SKM-1 treated with dmso at 0.1 percent for 144 hours (cell line): ENCODE measurements around the gene SLC1A2.
"Not testable (repeated sequence)": the region's sequence is repeated elsewhere in the genome, so short reads cannot be mapped to it uniquely, and the experiment has no call there.

Source experiments
- DNase-seq: peaks from one replicate; lab custom pipeline; 2025; ENCODE audit not compliant: unreplicated experiment; lab: John Stamatoyannopoulos, UW

SLC1A2 gene

GRCh38 chr11:35232891-35233330, 186.4 kb downstream of the SLC1A2 start:
- no peak for DNase-seq

DNA sequence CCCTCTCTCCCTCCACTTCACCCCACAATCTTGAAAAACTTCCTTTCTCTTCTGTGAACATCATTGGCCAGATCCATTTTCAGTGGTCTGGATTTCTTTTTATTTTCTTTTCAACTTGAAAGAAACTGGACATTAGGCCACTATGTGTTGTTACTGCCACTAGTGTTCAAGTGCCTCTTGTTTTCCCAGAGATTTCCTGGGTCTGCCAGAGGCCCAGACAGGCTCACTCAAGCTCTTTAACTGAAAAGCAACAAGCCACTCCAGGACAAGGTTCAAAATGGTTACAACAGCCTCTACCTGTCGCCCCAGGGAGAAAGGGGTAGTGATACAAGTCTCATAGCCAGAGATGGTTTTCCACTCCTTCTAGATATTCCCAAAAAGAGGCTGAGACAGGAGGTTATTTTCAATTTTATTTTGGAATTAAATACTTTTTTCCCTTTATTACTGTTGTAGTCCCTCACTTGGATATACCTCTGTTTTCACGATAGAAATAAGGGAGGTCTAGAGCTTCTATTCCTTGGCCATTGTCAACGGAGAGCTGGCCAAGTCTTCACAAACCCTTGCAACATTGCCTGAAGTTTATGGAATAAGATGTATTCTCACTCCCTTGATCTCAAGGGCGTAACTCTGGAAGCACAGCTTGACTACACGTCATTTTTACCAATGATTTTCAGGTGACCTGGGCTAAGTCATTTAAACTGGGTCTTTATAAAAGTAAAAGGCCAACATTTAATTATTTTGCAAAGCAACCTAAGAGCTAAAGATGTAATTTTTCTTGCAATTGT, 188.1 kb downstream of the SLC1A2 start:
- no peak for DNase-seq

DNA sequence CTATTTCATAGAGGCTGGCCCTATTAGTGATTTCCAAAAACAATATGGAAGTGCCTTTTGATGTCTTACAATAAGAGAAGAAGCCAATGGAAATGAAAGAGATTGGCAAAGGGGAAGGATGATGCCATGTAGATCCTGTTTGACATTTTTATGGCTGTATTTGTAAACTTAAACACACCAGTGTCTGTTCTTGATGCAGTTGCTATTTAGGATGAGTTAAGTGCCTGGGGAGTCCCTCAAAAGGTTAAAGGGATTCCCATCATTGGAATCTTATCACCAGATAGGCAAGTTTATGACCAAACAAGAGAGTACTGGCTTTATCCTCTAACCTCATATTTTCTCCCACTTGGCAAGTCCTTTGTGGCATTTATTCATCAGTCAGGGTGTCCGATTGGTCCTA, 189.0 kb downstream of the SLC1A2 start:
- DNase-seq: no peak

DNA sequence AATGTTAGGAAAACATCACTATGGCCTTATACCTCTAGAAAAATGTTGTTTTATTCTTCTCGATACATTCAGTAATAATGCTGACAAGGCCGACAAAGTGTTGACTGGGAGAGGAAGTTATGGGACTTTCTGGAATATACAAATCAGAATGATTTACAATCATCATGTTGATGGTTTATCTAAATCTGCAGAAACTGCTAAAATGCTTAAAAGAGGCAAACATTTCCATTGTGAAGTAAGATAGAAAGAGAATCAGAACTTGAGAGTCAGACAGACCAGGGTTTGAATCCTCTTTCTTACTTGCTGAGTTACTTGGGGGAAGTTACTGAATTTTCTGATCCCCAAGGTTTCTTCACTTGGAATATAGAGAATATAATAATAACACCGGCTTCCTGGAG, 191.0 kb downstream of the SLC1A2 start:
- no peak for DNase-seq

- peak; percentile 95 for DNase-seq
Measured at GRCh38 chr11:35227576-35228327, 191.6 kb downstream of the SLC1A2 start.

GRCh38 chr11:35226756-35227155, 192.6 kb downstream of the SLC1A2 start:
- DNase-seq: not testable (repeated sequence)

DNA sequence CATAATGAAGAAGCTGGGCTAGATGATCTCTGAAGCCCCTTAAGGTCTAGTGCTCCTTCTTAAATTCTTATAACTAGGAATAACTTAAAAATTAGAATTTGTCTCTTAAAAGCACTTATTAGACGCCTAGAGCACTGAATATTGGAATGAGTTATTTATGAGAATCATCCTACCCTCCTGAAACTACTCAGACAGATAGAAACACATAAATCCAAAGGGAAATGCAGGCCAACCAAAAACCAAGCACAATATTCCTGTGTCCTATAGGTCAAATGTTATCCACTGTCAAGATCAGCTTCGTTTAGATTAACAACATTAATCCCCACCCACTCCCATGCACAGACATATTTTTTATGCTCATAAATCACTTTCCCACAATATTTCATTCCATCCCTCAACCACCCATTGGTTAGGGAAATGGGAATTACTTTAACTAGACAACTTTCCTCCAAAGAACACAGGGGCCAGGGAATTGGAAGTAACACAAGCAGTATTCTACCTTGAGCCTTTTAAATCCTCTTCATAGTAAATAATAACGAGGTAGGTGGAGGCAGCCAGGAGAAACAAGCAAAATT, 193.3 kb downstream of the SLC1A2 start:
- no peak for DNase-seq

DNA sequence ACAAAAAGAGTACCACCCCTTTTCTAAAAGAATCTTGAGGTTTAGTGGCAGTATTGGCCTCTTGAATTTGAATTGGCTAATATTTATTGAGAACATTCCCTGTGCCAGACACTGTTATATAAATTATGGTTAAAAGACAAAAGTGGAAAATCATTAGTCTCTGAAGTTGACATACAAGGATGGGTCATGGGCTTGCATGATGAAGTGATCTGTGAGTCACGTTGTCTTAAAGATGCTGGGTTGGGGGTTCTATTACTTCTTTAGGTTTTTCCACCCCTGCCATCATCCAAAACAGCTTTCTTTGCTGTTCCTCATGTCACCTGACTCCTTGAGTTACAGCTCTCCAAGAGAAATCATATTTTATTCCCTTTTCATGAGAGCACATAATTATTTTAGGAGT, 195.4 kb downstream of the SLC1A2 start:
- no peak for DNase-seq

DNA sequence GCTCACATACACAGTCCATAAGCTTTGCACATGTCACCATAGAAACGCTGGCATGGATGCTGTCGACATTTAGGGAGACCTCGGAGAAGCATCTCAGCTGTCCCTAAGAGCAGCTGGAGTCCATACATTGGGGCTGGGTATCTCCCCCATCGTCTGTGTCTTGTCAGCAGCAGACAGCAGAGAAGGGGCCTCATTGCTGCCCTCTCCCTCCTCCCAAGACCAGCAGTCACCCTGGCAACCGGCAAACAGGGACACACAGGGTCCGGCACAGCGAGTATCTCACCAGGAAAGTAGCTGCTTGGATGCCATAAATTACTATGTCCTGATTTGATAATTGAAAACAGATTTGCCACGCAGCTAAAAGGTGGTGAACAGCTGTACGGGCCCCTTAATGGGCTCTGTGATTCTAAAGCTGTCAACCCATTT, 196.0 kb downstream of the SLC1A2 start:
- no peak for DNase-seq

- DNase-seq: no peak
Measured at GRCh38 chr11:35218956-35219355, 200.4 kb downstream of the SLC1A2 start.

DNA sequence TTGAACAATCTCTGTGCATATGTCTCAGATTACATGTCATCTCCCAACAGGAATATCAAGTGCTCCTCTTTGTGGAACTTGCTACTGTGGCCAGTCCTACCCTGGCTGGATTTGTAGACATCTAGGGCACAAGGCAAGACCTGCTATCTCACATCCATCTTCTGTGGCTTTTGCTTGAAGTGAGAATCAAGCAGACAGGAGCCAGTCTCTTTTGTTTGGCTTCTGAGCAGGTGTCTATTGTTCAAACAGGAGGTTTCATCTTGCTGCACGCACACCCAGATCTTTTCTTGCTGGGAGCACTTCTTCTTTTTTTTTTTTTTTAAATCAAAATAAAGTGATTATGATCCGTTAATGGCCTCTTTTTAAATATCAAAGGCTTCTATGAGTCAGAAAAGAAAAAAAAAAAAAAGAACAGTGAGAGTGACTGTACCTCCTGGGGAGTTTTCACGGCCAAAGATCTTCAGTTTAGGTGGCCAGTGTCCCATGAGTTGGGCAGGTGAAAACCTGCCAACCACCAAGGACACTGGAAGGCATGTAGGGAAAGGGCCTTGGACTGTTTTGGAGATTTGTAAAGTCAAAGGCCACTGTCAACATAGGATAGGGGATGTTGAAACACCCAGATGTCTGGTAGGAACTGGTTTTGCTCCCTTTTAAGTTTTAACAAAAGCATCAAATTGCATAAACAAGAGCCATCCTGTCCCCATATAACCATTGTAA, 202.2 kb downstream of the SLC1A2 start:
- DNase-seq: no peak

- no peak for DNase-seq
Measured at GRCh38 chr11:35215945-35216344, 203.4 kb downstream of the SLC1A2 start.

DNA sequence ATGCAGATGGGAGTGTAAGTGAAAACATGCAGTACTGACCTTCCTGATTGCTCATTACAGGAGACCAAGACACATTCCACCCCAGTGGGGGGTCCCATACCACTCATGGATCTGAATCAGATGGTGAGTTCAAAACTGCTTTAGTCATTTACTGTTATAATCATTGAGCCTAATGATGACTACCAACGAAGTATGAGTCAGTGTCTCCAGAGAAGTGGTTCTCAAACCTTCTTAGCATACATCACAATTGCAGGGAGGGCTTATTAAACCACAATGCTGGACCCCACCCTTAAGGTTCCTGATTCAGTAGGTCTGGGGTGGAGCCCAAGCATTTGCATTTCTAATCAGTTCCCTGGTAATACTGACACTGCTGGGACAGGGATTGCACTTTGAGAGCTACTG, 204.6 kb downstream of the SLC1A2 start:
- DNase-seq: no peak

DNA sequence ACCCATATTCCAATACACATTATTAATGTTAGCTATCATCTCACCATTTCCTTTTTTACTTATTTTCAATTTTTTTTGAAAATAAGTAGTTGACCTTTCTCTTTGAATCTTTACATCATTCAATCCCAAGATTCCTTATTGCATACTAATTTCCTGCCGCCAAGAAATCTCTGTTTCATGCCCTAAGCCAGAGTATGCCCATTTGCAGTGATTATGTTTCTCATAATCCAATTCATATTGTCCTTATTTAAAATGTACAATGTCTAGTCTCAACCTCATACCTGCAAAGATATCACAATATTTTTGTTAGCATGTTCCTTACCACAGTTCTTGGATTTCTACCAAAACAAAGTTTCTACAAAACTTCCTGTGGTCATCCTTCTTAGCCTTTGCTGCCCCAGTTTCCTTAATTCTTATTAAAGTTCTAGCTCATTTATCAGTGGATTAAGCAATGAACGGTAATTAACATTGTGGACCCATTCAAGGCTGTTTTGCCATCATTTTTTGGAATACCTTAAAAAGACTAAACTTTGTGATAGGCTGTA, 205.1 kb downstream of the SLC1A2 start:
- no peak for DNase-seq

GRCh38 chr11:35211952-35212351, 207.4 kb downstream of the SLC1A2 start:
- DNase-seq: peak; percentile 93

DNA sequence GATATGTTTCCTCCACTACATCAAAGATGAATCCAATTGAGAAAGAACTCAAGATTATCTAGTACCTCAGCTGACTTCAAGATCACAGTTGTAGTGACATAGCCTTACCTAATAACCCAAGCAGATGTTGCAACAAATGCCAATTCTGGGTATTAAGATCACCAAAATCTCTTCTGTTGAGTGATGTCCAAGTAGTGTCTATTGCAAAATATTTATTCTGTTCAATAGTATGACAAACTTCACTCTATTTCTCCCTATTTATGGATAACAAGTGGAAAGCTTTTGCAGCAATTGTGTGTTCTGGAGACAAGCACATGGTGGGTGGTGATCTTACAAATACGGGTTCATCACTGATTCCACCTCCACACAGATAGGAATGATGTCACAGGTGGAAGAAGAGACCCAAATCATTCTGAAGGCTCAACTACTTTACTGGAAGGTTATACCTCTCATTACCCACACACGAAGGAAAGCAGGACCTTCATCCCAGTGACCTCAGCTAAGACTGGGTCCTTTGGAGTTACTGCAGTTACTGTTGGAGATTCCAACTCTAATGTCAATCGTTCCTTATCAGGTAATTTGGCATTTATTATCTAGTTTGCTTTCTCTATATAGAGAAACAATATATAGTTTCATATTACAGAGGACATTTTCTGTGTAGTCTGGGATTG, 208.3 kb downstream of the SLC1A2 start:
- DNase-seq: no peak

GRCh38 chr11:35208795-35209194, 210.6 kb downstream of the SLC1A2 start:
- no peak for DNase-seq

- no peak for DNase-seq
Measured at GRCh38 chr11:35207471-35208403, 211.6 kb downstream of the SLC1A2 start.

DNA sequence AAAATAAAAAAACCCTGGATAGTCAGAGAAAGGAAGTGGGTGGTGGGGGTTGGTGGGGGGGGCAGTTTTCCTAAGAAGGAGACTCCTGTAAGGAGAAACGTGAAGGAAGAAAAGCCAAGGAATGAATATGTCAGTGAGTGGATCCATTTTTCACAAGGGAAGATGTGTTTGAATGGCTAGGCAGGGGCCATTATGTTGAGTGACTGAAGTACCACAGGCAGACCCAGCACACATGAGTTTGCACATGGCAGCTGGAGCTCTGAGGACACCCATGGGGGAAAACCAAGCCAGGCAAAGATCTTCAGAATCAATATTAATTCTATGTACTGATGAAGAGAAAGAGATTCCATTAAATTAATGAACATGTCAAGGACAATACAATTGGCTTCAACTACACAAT, 212.7 kb downstream of the SLC1A2 start:
- DNase-seq: no peak
